H1 (cell line): ENCODE measurements around the gene NAIF1. TPM values are rescaled to one million over a fixed set of nuclear protein-coding genes. Genes with fewer than 3 reads are reported as not detected.

Source experiments
- CTCF ChIA-PET: fragments of 300-600 bp; sonication (Branson Sonifier 250); formaldehyde crosslinking; loops from one replicate; lab custom pipeline; 2021; ENCODE audit not compliant: partially characterized antibody; lab: Charles Lee
- POLR2A ChIA-PET: fragments of 300-600 bp; sonication (Branson Sonifier 250); formaldehyde crosslinking; loops from one replicate; lab custom pipeline; 2021; ENCODE audit warnings: inconsistent platforms; ENCODE audit not compliant: partially characterized antibody; lab: Charles Lee
- DNase-seq, 2 experiments: peaks; one replicate each; pipeline versions ENCODE4 v3.0.0 to v3.0.0-alpha.2; 2010 to 2022; ENCODE audit warnings: low spot score in 2 of 2, low read depth in 1 of 2, mixed read lengths in 1 of 2
- FAIRE-seq: peaks from 2 replicates; lab custom pipeline; 2011; peaks lifted over from hg19 to GRCh38; lab: Jason Lieb, UNC
- H2AFZ ChIP-seq: 2 replicates; pipeline ENCODE4 v1.8.1; 2012; ENCODE audit warnings: low read length, inconsistent platforms
- H2AK5ac ChIP-seq: 2 replicates; pipeline ENCODE4 v1.6.1; 2013; ENCODE audit warnings: low read depth, low read length
- H2BK120ac ChIP-seq: replicated peaks from 2 replicates; pipeline ENCODE3; 2013; ENCODE audit warnings: low read depth, low read length, inconsistent platforms
- H2BK12ac ChIP-seq: 2 replicates; pipeline ENCODE4 v1.6.1; 2013; ENCODE audit warnings: low read depth, low read length
- H2BK15ac ChIP-seq: 2 replicates; pipeline ENCODE4 v1.6.1; 2013; ENCODE audit warnings: low read length
- H2BK20ac ChIP-seq: 2 replicates; pipeline ENCODE4 v1.6.1; 2013; ENCODE audit warnings: low read length
- H2BK5ac ChIP-seq: 2 replicates; pipeline ENCODE4 v1.6.1; 2013; ENCODE audit warnings: low read depth, low read length
- H3K14ac ChIP-seq: 2 replicates; pipeline ENCODE4 v1.6.1; 2013; ENCODE audit warnings: inconsistent platforms; ENCODE audit not compliant: insufficient read length
- H3K18ac ChIP-seq: 2 replicates; pipeline ENCODE4 v1.6.1; 2013; ENCODE audit warnings: low read length; ENCODE audit errors: extremely low read depth
- H3K23ac ChIP-seq: 2 replicates; pipeline ENCODE4 v1.6.1; 2013; ENCODE audit warnings: inconsistent platforms; ENCODE audit not compliant: insufficient read length
- H3K23me2 ChIP-seq: 2 replicates; pipeline ENCODE4 v1.6.1; 2013; ENCODE audit warnings: low read depth, low read length
- H3K27ac ChIP-seq: 2 replicates; pipeline ENCODE4 v1.6.1; 2011; ENCODE audit warnings: low read depth, low read length, inconsistent platforms
- H3K27me3 ChIP-seq, 4 experiments: replicated peaks in 1 of 4; 1 replicate in 1 of 4; 2 replicates in 3 of 4; pipeline versions ENCODE4 v1.6.1 to v1.8.1; 2011 to 2013; ENCODE audit warnings: low read length in 3 of 4, mild to moderate bottlenecking in 3 of 4, inconsistent platforms in 2 of 4, mixed read lengths in 2 of 4, moderate library complexity in 1 of 4; ENCODE audit not compliant: control insufficient read depth in 3 of 4, insufficient read depth in 3 of 4; ENCODE audit errors: extremely low read depth in 1 of 4
- H3K36me3 ChIP-seq, 4 experiments: 2 replicates each; pipeline versions ENCODE4 v1.6.1 to v1.8.1; 2011 to 2013; ENCODE audit warnings: mild to moderate bottlenecking in 4 of 4, low read length in 3 of 4, moderate library complexity in 2 of 4, control low read depth in 1 of 4, inconsistent platforms in 1 of 4; ENCODE audit not compliant: insufficient read depth in 4 of 4, control insufficient read depth in 2 of 4
- H3K4ac ChIP-seq: replicated peaks from 2 replicates; pipeline ENCODE3; 2013; ENCODE audit warnings: low read length, low read depth, mixed read lengths, inconsistent platforms; ENCODE audit not compliant: insufficient read length
- H3K4me1 ChIP-seq, 4 experiments: replicated peaks in 1 of 4; 1 replicate in 1 of 4; 2 replicates in 3 of 4; pipeline versions ENCODE4 v1.6.1 to v1.8.1; 2011 to 2013; ENCODE audit warnings: low read length in 3 of 4, inconsistent platforms in 2 of 4, mixed read lengths in 1 of 4; ENCODE audit not compliant: insufficient read depth in 4 of 4, control insufficient read depth in 3 of 4
- H3K4me2 ChIP-seq, 2 experiments: 2 replicates each; pipeline versions ENCODE4 v1.6.1 to v1.8.1; 2011 to 2013; ENCODE audit warnings: low read depth in 2 of 2, low read length in 2 of 2, control low read depth in 1 of 2, inconsistent platforms in 1 of 2, mild to moderate bottlenecking in 1 of 2; ENCODE audit not compliant: insufficient read depth in 1 of 2
- H3K4me3 ChIP-seq, 4 experiments: fragments of 200-600, 300-600 bp in 1 of 4; sonication (generic), shearing (Covaris generic), sonication (Bioruptor Twin) in 1 of 4; 2 replicates each; pipeline versions ENCODE4 v1.5.1 to v1.8.1; 2011 to 2016; ENCODE audit warnings: low read length in 4 of 4, low read depth in 3 of 4, control low read depth in 2 of 4, inconsistent platforms in 2 of 4, mild to moderate bottlenecking in 2 of 4, mixed read lengths in 1 of 4, moderate library complexity in 1 of 4; ENCODE audit not compliant: insufficient read depth in 2 of 4; ENCODE audit errors: extremely low read depth in 1 of 4
- H3K56ac ChIP-seq: replicated peaks from 2 replicates; pipeline ENCODE3; 2013; ENCODE audit warnings: low read depth, mild to moderate bottlenecking, mixed read lengths, low read length, inconsistent platforms; ENCODE audit not compliant: insufficient read length
- H3K79me1 ChIP-seq: 2 replicates; pipeline ENCODE4 v1.6.1; 2013; ENCODE audit warnings: low read depth, low read length, control low read depth
- H3K79me2 ChIP-seq, 2 experiments: 2 replicates each; pipeline versions ENCODE4 v1.6.1 to v1.8.1; 2012 to 2013; ENCODE audit warnings: low read length in 2 of 2, mild to moderate bottlenecking in 2 of 2, inconsistent platforms in 1 of 2; ENCODE audit not compliant: insufficient read depth in 2 of 2, control insufficient read depth in 1 of 2
- H3K9ac ChIP-seq, 4 experiments: replicated peaks in 1 of 4; 1 replicate in 1 of 4; 2 replicates in 3 of 4; pipeline versions ENCODE4 v1.6.1 to v1.8.1; 2011 to 2013; ENCODE audit warnings: low read depth in 3 of 4, low read length in 3 of 4, control low read depth in 2 of 4, mild to moderate bottlenecking in 2 of 4, moderate library complexity in 2 of 4, inconsistent platforms in 1 of 4; ENCODE audit errors: extremely low read depth in 1 of 4
- H3K9me3 ChIP-seq, 2 experiments: 2 replicates each; pipeline versions ENCODE4 v1.6.1 to v1.8.1; 2012 to 2013; ENCODE audit warnings: mild to moderate bottlenecking in 2 of 2, moderate library complexity in 2 of 2, control low read depth in 1 of 2, inconsistent platforms in 1 of 2, low read depth in 1 of 2, low read length in 1 of 2, mixed read lengths in 1 of 2; ENCODE audit not compliant: insufficient read depth in 2 of 2
- H4K20me1 ChIP-seq, 2 experiments: replicated peaks in 1 of 2; 2 replicates each; pipeline versions ENCODE3 to v1.8.1; 2011 to 2013; ENCODE audit warnings: inconsistent platforms in 2 of 2, low read length in 2 of 2, mild to moderate bottlenecking in 1 of 2; ENCODE audit not compliant: insufficient read depth in 2 of 2, control insufficient read depth in 1 of 2
- H4K5ac ChIP-seq: 2 replicates; pipeline ENCODE4 v1.6.1; 2013; ENCODE audit warnings: low read length, low read depth, mixed read lengths, inconsistent platforms; ENCODE audit not compliant: insufficient read length
- H4K8ac ChIP-seq: 2 replicates; pipeline ENCODE4 v1.8.0; 2013; ENCODE audit warnings: mild to moderate bottlenecking, moderate library complexity, low read length, inconsistent platforms; ENCODE audit not compliant: insufficient read depth; ENCODE audit errors: extremely low read depth
- H4K91ac ChIP-seq: replicated peaks from 2 replicates; pipeline ENCODE3; 2013; ENCODE audit warnings: low read length, mixed read lengths, inconsistent platforms; ENCODE audit not compliant: insufficient read length
- BACH1 ChIP-seq: IDR thresholded peaks from 2 replicates; pipeline ENCODE4 v1.6.1; 2012; ENCODE audit warnings: low read length, improper control_type of control experiment
- CEBPB ChIP-seq: IDR thresholded peaks from 2 replicates; pipeline ENCODE4 v1.6.1; 2012; ENCODE audit warnings: low read depth, low read length
- EGR1 ChIP-seq: IDR thresholded peaks from 2 replicates; pipeline ENCODE4 v1.6.1; 2011; ENCODE audit warnings: low read depth, low read length, borderline replicate concordance
- EZH2 ChIP-seq: fragments of 200-600 bp; sonication (generic); IDR thresholded peaks from 2 replicates; pipeline ENCODE4 v1.7.1; 2012; ENCODE audit warnings: low read depth, mild to moderate bottlenecking, moderate library complexity, low read length, inconsistent platforms; ENCODE audit not compliant: severe bottlenecking
- GABPA ChIP-seq: IDR thresholded peaks from 2 replicates; pipeline ENCODE4 v1.6.1; 2011; ENCODE audit warnings: mild to moderate bottlenecking, low read length, moderate library complexity, borderline replicate concordance; ENCODE audit not compliant: insufficient read depth
- SAP30 ChIP-seq: fragments of 300-600 bp; sonication (generic); IDR thresholded peaks from 2 replicates; pipeline ENCODE4 v1.7.1; 2012; ENCODE audit warnings: low read length, moderate library complexity, mild to moderate bottlenecking, inconsistent platforms; ENCODE audit not compliant: insufficient read depth, insufficient replicate concordance
- SUZ12 ChIP-seq: fragments of 200-600 bp; sonication (generic); IDR thresholded peaks from 2 replicates; pipeline ENCODE4 v1.6.1; 2012; ENCODE audit warnings: mild to moderate bottlenecking, inconsistent platforms, low read length, moderate library complexity, mixed read lengths
- TAF1 ChIP-seq: IDR thresholded peaks from 2 replicates; pipeline ENCODE4 v1.6.1; 2011; ENCODE audit warnings: mild to moderate bottlenecking, low read depth, low read length
- YY1 ChIP-seq: IDR thresholded peaks from 2 replicates; pipeline ENCODE4 v1.6.1; 2011; ENCODE audit warnings: low read depth, mild to moderate bottlenecking, low read length
- ZNF274 ChIP-seq: IDR thresholded peaks from 2 replicates; pipeline ENCODE4 v1.7.0; 2012; ENCODE audit warnings: low read length, borderline replicate concordance; ENCODE audit errors: extremely low read depth
- WGBS, 2 experiments: shearing (Covaris generic) in 1 of 2; methylation state at CpG; one replicate each; pipeline versions ENCODE4 v1.1.6 to v1.1.7; 2013 to 2015; ENCODE audit warnings: low lambda C conversion rate in 2 of 2, mixed read lengths in 2 of 2, inconsistent platforms in 1 of 2, low coverage in 1 of 2, missing lambda C conversion rate in 1 of 2; ENCODE audit not compliant: insufficient replicate concordance in 2 of 2, insufficient coverage in 1 of 2, insufficient read length in 1 of 2; ENCODE audit errors: extremely low coverage in 1 of 2, missing lambda C conversion rate in 1 of 2; 5-methylcytosine and 5-hydroxymethylcytosine counted together
- polyA plus RNA-seq, 7 experiments: library from polyadenylated mRNA; depleted of rRNA in 3 of 7; stranded (reverse) in 5 of 7; unstranded in 2 of 7; fragments of >200 nt in 5 of 7; fragments of 200-250 nt in 2 of 7; gene quantifications; 1 replicate in 5 of 7; 2 replicates in 1 of 7; 4 replicates in 1 of 7; pipeline versions ENCODE4 v1.2.1 to v1.2.3, GENCODE V29; 2011 to 2013; ENCODE audit warnings: missing spikeins in 2 of 7, mixed read lengths in 2 of 7
- total RNA-seq: library from RNA; stranded (reverse); fragmentation: NEBNext Ultra II Directional; extraction: Animal tissue kit (Norgen Biotek cat#: 25700); gene quantifications from 2 replicates; pipeline ENCODE4 v1.2.1, GENCODE V29; 2021
- TF ChIP-seq, protein P1 (sequence below), 3 experiments: IDR thresholded peaks; 1 replicate in 2 of 3; 2 replicates in 1 of 3; pipeline versions ENCODE4 v1.5.1 to v1.6.1; 2011; ENCODE audit warnings: low read length in 3 of 3, mild to moderate bottlenecking in 3 of 3, inconsistent platforms in 2 of 3, low read depth in 1 of 3, moderate library complexity in 1 of 3; ENCODE audit not compliant: insufficient read depth in 1 of 3; ENCODE audit errors: control extremely low read depth in 1 of 3

Gene NAIF1
- total and polyA plus RNA-seq, 2 of the 8 experiments (the other 6 are each of a cell fraction or from before 2014, with no cell fraction given), result 8.7 to 9.0 TPM

DNA sequence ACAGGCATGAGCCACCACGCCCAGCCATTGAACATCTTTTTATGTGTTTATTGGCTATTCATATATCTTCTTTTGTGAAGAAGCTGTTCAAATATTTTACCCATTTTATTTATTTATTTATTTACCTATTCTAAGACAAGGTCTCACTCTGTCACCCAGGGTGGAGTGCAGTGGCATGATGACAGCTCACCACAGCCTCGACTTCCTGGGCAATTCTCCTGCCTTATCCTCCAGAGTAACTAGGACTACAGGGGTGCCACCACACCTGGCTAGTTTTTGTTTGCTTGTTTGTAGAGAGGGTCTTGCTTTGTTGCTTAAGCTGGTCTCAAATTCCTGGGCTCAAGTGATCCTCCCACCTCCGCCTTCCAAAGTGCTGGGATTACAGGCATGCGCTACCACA, 33.5 kb downstream of the NAIF1 start:
- H3K4me1 ChIP-seq, result peaks cover 0 to 3% (median 1%) of the 10 kb centered on the region in 4 experiments; a peak in 4 of 7 replicates
- H3K36me3 ChIP-seq, result no peaks in the 10 kb centered on the region
- no peak overlapping the region for H4K5ac ChIP-seq
- 89% methylated on average over 4 of the region's 4 CpGs; no CpG with 5 or more reads in 1 of the 2 experiments for WGBS, 2 experiments
- H2BK20ac ChIP-seq, result no peak overlapping the region
- no peak overlapping the region for H4K8ac ChIP-seq
- H3K4me3 ChIP-seq, result no peak overlapping the region
- H2BK120ac ChIP-seq, result no peak overlapping the region
- no peak overlapping the region for H2AK5ac ChIP-seq
- no peak overlapping the region for H3K14ac ChIP-seq
- H3K9me3 ChIP-seq, result no peaks in the 10 kb centered on the region
- no peak overlapping the region for H3K27ac ChIP-seq
- ChIA-PET CTCF (interaction anchor here (0.6 to 38.5 kb wide), 16 partner anchors 11 to 479 kb away, joined by 3 to 825 read pairs (median 9); partner anchors contain the start of genes DPM2 and EEIG1), POLR2A (interaction anchor here (2.2 kb wide), 1 partner anchor 92 kb away, joined by 7 read pairs; no protein-coding TSS in a partner anchor)
- no peaks in the 10 kb centered on the region for H3K27me3 ChIP-seq
- H3K23ac ChIP-seq, result no peak overlapping the region
- no peak overlapping the region for H4K91ac ChIP-seq
- no peak overlapping the region for H3K4me2 ChIP-seq
- no peak for DNase-seq
- no peaks in the 10 kb centered on the region for H3K23me2 ChIP-seq
- no peak overlapping the region for H3K56ac ChIP-seq
- no peak overlapping the region for H3K4ac ChIP-seq
- H3K79me1 ChIP-seq, result no peaks in the 10 kb centered on the region
- H2AFZ ChIP-seq, result no peak overlapping the region
- H3K79me2 ChIP-seq, result no peaks in the 10 kb centered on the region
- no peak overlapping the region for H2BK15ac ChIP-seq
- no peak overlapping the region for H2BK12ac ChIP-seq
- no peak overlapping the region for H3K18ac ChIP-seq
- H2BK5ac ChIP-seq, result no peak overlapping the region; the same call in 1 of the 2 replicates
- FAIRE-seq, result no peak
- H4K20me1 ChIP-seq, result no peaks in the 10 kb centered on the region
- no peak overlapping the region for H3K9ac ChIP-seq
- TF ChIP-seq CEBPB (no peak), SUZ12 (no peak), EGR1 (no peak), EZH2 (no peak), TAF1 (no peak), BACH1 (no peak), YY1 (no peak), GABPA (no peak), ZNF274 (no peak), SAP30 (no peak)
- TF ChIP-seq, protein P1, sequence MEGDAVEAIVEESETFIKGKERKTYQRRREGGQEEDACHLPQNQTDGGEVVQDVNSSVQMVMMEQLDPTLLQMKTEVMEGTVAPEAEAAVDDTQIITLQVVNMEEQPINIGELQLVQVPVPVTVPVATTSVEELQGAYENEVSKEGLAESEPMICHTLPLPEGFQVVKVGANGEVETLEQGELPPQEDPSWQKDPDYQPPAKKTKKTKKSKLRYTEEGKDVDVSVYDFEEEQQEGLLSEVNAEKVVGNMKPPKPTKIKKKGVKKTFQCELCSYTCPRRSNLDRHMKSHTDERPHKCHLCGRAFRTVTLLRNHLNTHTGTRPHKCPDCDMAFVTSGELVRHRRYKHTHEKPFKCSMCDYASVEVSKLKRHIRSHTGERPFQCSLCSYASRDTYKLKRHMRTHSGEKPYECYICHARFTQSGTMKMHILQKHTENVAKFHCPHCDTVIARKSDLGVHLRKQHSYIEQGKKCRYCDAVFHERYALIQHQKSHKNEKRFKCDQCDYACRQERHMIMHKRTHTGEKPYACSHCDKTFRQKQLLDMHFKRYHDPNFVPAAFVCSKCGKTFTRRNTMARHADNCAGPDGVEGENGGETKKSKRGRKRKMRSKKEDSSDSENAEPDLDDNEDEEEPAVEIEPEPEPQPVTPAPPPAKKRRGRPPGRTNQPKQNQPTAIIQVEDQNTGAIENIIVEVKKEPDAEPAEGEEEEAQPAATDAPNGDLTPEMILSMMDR (IDR thresholded peaks at IDR 0.05; ENCODE audit: control extremely low read depth in 1 of 3, insufficient read depth in 1 of 3, low read depth in 1 of 3, low read length in 3 of 3), result no peak
